ENCODE data around the gene FSHR.

DNA sequence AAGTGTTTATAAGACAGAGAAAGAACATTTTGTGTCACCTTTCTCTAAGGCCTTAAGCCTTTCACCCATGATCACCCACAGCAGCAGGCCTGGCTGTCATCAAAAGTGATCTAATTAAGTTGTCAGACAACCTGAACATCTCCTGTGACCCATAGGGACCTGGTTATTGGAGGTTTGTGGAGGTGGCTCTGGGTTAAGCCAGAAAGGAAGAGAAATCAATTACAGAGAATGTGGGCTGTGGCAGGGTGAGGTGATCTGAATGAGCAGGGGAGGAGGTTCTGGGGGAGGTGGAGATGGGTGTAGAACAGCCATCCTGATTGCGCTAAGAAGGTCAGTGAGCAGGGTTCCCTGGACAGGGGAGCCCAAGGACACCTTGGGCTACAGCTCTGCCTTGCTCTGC is 170.8 kb downstream of the FSHR start:
- no peak for TF ChIP-seq FOXA1 (IDR thresholded peaks at IDR 0.05)
- TF ChIP-seq TARDBP (IDR thresholded peaks at IDR 0.05), result no peak
- TF ChIP-seq ELF4 (IDR thresholded peaks at IDR 0.05), result no peak
- no peak for TF ChIP-seq FOXK2 (IDR thresholded peaks at IDR 0.05)
- no peak for TF ChIP-seq BHLHE40 (IDR thresholded peaks at IDR 0.05; ENCODE audit: borderline replicate concordance)
- TF ChIP-seq FOXM1 (IDR thresholded peaks at IDR 0.05; ENCODE audit: borderline replicate concordance), result no peak
- no peak for TF ChIP-seq ARNT (IDR thresholded peaks at IDR 0.05)
- TF ChIP-seq HDGF (IDR thresholded peaks at IDR 0.05; ENCODE audit: borderline replicate concordance), result no peak
- TF ChIP-seq ZNF384 (IDR thresholded peaks at IDR 0.05), result no peak
